ENCODE results near the gene MAP2K2. TPM values are rescaled to one million over a fixed set of nuclear protein-coding genes. Genes with fewer than 3 reads are reported as not detected.

Gene MAP2K2
- total and polyA plus RNA-seq, 5 donors = 113 to 151 (median 124) TPM

- no peaks in the 10 kb centered on the region for H3K9me3 ChIP-seq (ENCODE audit: control insufficient read depth, low read length)
- ATAC-seq (peak; percentile 0 to 3), DNase-seq (peak; percentile 73 to 87 (median 82))
- WGBS = under 1% methylated on average over 57 of the region's 57 CpGs
- H3K4me3 ChIP-seq (ENCODE audit: low read length) = peak overlapping the region; percentile 86
- H3K27ac ChIP-seq (ENCODE audit: low read length) = peak overlapping the region; percentile 86
- H3K27me3 ChIP-seq (ENCODE audit: control insufficient read depth, insufficient read depth) = no peaks in the 10 kb centered on the region
- peaks cover 15% of the 10 kb centered on the region for H3K4me1 ChIP-seq (ENCODE audit: control insufficient read depth, insufficient read depth, low read length)
- intact Hi-C loops (cut with DNase I) = no loop called here
These were observed 59.2 kb downstream of the MAP2K2 start for GRCh38 chr19:4064496-4065260.

- DNase-seq = peak in 1 of 3 donors; percentile 74
These were observed 59.8 kb downstream of the MAP2K2 start for GRCh38 chr19:4064149-4064495.

DNA sequence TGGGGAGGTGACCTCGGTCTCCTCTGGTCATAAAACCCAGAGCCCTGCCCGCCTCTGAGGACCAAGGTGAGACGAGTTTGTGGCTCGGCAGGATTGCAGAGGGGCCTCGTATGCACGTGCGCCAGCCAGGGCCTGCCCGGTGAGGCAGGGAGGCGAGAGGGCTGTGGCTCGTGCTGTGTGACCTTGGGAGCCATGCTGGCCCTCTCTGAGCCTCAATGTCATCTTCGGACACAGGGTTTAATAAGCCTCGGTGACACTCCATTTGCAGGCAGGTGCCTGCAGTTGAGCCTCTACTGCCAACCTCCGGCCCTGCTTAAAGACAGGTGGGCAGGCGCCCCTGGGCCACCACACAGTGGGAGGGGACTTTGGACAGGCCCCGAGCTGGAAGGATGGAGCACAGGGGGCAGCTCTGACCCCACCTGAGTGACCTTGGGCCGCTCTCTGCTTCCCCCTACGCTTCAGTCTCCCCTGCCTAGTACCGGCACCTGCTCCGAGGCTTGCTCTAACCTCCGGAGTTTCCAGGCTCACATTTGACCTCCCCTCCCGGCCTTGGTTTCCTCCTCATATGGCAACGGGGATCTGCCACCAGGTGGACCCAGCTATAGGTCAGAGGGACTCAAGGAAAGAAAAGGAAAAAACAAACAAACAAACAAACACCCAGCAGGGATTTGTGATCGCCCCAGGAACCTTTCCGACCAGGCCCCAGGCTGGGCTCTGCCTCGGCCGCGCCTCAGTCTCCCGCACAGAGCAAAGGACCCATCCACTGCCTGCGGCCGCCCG, 60.4 kb downstream of the MAP2K2 start:
- intact Hi-C loops (cut with DNase I) = no loop called here
- Histone ChIP-seq H3K27ac (ENCODE audit: low read length) (peak overlapping the region; percentile 86), H3K27me3 (ENCODE audit: control insufficient read depth, insufficient read depth) (no peaks in the 10 kb centered on the region), H3K4me3 (ENCODE audit: low read length) (peak overlapping the region; percentile 86), H3K4me1 (ENCODE audit: control insufficient read depth, insufficient read depth, low read length) (peaks cover 23% of the 10 kb centered on the region), H3K9me3 (ENCODE audit: control insufficient read depth, low read length) (no peaks in the 10 kb centered on the region)
- DNase-seq (no peak), ATAC-seq (no peak)
- WGBS = 43% methylated on average over 31 of the region's 31 CpGs

More at GRCh38 chr19:4064149-4064495, 59.8 kb downstream of the MAP2K2 start:
- Histone ChIP-seq H3K9me3 (ENCODE audit: control insufficient read depth, low read length) (no peaks in the 10 kb centered on the region), H3K4me1 (ENCODE audit: control insufficient read depth, insufficient read depth, low read length) (peaks cover 20% of the 10 kb centered on the region), H3K4me3 (ENCODE audit: low read length) (peak overlapping the region; percentile 86), H3K27ac (ENCODE audit: low read length) (peak overlapping the region; percentile 86), H3K27me3 (ENCODE audit: control insufficient read depth, insufficient read depth) (no peaks in the 10 kb centered on the region)
- 5% methylated on average over 24 of the region's 24 CpGs for WGBS
- intact Hi-C loops (cut with DNase I) = no loop called here
- no peak for ATAC-seq

DNA sequence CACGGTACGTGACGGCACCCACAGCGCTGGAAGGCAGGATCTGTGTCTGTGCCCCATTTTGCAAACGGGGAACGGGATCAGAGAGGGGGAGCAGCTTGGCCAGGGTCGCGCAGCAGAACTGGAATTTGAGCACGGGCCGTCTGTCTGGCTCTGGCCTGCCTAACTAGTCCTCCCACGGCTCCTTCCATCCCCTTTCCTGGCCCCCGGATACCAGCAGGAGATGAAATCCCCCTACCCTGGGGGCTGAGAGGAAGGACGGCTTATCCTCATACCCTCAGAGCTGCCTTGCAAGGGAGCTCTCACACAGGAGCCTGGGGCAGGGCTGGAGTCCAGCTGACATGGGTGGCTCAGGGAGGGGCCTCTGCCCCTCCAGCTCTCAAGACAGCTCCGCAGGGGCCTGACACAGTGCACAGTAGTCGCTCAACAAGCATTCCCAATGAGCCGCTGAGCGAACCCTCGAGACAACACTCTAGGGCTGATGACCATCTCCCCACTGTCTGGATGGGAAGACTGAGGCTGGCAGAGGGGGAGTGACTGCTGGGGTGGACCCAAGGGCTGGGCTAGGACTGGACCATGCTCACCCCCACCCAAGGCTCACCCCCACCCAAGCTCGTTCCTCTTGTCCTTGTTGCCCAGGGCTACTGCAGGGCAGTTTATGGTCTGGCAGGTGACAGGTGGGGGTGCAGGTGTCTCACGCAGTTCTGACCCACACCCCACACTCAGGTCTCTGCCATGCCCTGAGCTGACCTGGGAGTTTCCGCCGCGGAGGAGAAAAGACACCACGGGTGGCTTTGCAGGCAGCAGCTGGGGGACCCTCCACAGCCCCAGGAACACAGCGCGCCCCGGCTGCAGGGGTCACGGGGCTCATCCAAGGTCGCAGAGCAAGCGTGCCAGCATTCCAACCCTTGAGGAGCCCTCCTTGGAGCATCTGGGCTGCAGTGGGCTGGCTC, 61.2 kb downstream of the MAP2K2 start:
- Histone ChIP-seq H3K4me3 (ENCODE audit: low read length) (no peak overlapping the region), H3K4me1 (ENCODE audit: control insufficient read depth, insufficient read depth, low read length) (peaks cover 23% of the 10 kb centered on the region), H3K27me3 (ENCODE audit: control insufficient read depth, insufficient read depth) (no peaks in the 10 kb centered on the region), H3K27ac (ENCODE audit: low read length) (peak overlapping the region; percentile 22), H3K9me3 (ENCODE audit: control insufficient read depth, low read length) (no peaks in the 10 kb centered on the region)
- 59% methylated on average over 30 of the region's 30 CpGs for WGBS
- DNase-seq (peak in 1 of 3 donors; percentile 62), ATAC-seq (no peak)
- intact Hi-C loops (cut with DNase I) = no loop called here

- DNase-seq = peak in 2 of 3 donors; percentile 68 to 70
- Histone ChIP-seq H3K4me3 (ENCODE audit: low read length) (peak overlapping the region; percentile 30), H3K27me3 (ENCODE audit: control insufficient read depth, insufficient read depth) (no peaks in the 10 kb centered on the region), H3K27ac (ENCODE audit: low read length) (peak overlapping the region; percentile 51), H3K4me1 (ENCODE audit: control insufficient read depth, insufficient read depth, low read length) (peaks cover 23% of the 10 kb centered on the region), H3K9me3 (ENCODE audit: control insufficient read depth, low read length) (no peaks in the 10 kb centered on the region)
- peak in 1 of 2 donors; percentile 0 for ATAC-seq
- 52% methylated on average over 29 of the region's 29 CpGs for WGBS
- intact Hi-C loops (cut with DNase I) = no loop called here
These were observed 62.1 kb downstream of the MAP2K2 start for GRCh38 chr19:4061683-4062418.

DNA sequence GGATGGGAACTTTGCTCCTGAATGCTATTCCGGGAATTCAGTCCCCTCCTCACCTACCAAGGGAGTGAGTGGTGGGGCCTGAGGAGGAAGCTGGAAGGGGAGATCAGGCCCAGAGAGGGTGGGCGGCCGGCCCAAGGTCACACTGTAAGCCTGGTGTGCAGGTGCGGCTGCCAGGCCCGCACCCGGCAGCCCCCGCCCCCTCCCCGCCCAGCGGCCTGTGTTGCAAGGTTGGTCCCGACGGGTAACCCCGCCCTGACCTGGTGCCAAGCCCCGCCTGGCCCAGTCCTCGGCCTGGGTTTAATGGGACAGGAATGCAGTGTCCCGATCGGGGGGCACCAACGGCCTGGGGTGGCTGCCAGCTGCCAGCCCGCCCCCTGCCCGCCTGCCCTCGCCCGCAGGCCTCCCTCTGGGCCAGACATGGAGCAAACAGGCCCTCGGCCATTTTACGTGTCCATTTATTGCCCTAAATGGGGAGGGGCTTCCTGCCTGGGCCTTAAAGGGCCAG, 62.7 kb downstream of the MAP2K2 start:
- ATAC-seq (peak; percentile 10 to 12), DNase-seq (peak; percentile 85 to 93 (median 93))
- no peaks in the 10 kb centered on the region for H3K27me3 ChIP-seq (ENCODE audit: control insufficient read depth, insufficient read depth)
- intact Hi-C loops (cut with DNase I) = no loop called here
- H3K27ac ChIP-seq (ENCODE audit: low read length) = peak overlapping the region; percentile 94
- no peaks in the 10 kb centered on the region for H3K9me3 ChIP-seq (ENCODE audit: control insufficient read depth, low read length)
- peaks cover 23% of the 10 kb centered on the region for H3K4me1 ChIP-seq (ENCODE audit: control insufficient read depth, insufficient read depth, low read length)
- WGBS = 20% methylated on average over 23 of the region's 23 CpGs
- peak overlapping the region; percentile 30 for H3K4me3 ChIP-seq (ENCODE audit: low read length)

DNA sequence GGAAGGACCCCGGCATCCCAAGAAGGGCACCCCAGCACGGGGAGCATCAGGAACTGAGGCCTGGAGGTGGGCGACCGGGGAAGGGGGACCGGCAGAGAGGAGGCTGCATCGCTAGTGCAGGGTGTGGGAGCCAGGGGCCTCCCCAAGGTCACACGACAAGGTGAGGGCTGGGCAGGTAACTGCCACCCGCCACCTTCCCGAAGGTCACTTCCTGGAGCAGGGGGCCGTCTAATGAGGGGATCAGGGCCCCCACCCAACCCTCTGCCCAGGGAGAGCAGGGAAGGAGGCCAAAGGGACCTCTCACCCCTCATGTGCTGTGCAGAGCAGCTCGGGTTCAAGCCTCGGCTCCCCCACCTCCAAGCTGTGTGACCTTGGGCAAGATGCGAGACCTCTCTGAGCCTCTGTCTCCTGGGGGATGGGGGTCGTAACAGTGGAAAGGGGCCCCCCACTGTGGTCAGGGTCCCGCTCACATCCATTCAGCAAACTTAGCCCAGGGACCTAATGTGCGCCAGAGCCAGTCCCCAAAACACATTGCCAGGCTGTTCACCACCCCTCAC, 63.2 kb downstream of the MAP2K2 start:
- ATAC-seq (no peak), DNase-seq (peak in 2 of 3 donors; percentile 67 to 69)
- 74% methylated on average over 16 of the region's 16 CpGs for WGBS
- H3K4me3 ChIP-seq (ENCODE audit: low read length) = peak overlapping the region; percentile 30
- no peaks in the 10 kb centered on the region for H3K9me3 ChIP-seq (ENCODE audit: control insufficient read depth, low read length)
- H3K27ac ChIP-seq (ENCODE audit: low read length) = peak overlapping the region; percentile 94
- intact Hi-C loops (cut with DNase I) = no loop called here
- peaks cover 23% of the 10 kb centered on the region for H3K4me1 ChIP-seq (ENCODE audit: control insufficient read depth, insufficient read depth, low read length)
- no peaks in the 10 kb centered on the region for H3K27me3 ChIP-seq (ENCODE audit: control insufficient read depth, insufficient read depth)

- Histone ChIP-seq H3K27me3 (ENCODE audit: control insufficient read depth, insufficient read depth) (no peaks in the 10 kb centered on the region), H3K4me1 (ENCODE audit: control insufficient read depth, insufficient read depth, low read length) (peaks cover 23% of the 10 kb centered on the region), H3K4me3 (ENCODE audit: low read length) (no peak overlapping the region), H3K27ac (ENCODE audit: low read length) (peak overlapping the region; percentile 94), H3K9me3 (ENCODE audit: control insufficient read depth, low read length) (no peaks in the 10 kb centered on the region)
- ATAC-seq (peak; percentile 12 to 15), DNase-seq (peak; percentile 84 to 90 (median 90))
- intact Hi-C loops (cut with DNase I) = no loop called here
- 51% methylated on average over 42 of the region's 42 CpGs for WGBS
These were observed 63.9 kb downstream of the MAP2K2 start for GRCh38 chr19:4059891-4060620.

- intact Hi-C loops (cut with DNase I) = no loop called here
- no peaks in the 10 kb centered on the region for H3K9me3 ChIP-seq (ENCODE audit: control insufficient read depth, low read length)
- no peak overlapping the region for H3K4me3 ChIP-seq (ENCODE audit: low read length)
- no peaks in the 10 kb centered on the region for H3K27me3 ChIP-seq (ENCODE audit: control insufficient read depth, insufficient read depth)
- DNase-seq (peak in 1 of 3 donors; percentile 71), ATAC-seq (no peak)
- WGBS = 45% methylated on average over 19 of the region's 19 CpGs
- H3K27ac ChIP-seq (ENCODE audit: low read length) = peak overlapping the region; percentile 94
- H3K4me1 ChIP-seq (ENCODE audit: control insufficient read depth, insufficient read depth, low read length) = peaks cover 23% of the 10 kb centered on the region
These were observed 64.5 kb downstream of the MAP2K2 start for GRCh38 chr19:4059453-4059871.

All from right cardiac atrium (tissue), 5 donors.